Measurements from ENCODE around the gene NDUFA13.

DNA sequence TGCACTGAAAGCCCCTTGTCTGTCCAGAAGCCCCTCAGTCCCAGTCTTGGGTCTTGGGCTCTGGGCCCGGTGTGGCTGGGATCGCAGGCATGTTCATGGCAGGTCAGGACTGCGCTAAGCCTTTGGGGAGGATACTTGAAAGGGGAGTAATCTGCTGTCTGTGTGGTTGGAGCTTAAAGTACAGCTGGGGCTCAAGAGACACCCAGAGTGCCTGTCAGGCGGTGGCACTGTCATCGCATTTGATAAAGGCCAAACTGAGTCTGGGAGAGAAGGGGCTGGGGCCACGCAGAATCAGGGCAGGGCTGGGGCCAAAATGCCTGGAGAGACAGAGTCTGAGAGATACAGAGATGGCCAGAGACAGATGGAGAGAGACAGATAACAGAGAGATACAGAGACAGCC lies 17.8 kb downstream of the NDUFA13 start:
- TF ChIP-seq, protein P1, sequence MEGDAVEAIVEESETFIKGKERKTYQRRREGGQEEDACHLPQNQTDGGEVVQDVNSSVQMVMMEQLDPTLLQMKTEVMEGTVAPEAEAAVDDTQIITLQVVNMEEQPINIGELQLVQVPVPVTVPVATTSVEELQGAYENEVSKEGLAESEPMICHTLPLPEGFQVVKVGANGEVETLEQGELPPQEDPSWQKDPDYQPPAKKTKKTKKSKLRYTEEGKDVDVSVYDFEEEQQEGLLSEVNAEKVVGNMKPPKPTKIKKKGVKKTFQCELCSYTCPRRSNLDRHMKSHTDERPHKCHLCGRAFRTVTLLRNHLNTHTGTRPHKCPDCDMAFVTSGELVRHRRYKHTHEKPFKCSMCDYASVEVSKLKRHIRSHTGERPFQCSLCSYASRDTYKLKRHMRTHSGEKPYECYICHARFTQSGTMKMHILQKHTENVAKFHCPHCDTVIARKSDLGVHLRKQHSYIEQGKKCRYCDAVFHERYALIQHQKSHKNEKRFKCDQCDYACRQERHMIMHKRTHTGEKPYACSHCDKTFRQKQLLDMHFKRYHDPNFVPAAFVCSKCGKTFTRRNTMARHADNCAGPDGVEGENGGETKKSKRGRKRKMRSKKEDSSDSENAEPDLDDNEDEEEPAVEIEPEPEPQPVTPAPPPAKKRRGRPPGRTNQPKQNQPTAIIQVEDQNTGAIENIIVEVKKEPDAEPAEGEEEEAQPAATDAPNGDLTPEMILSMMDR (conservative IDR thresholded peaks at IDR 0.05 in 1 of 2, IDR thresholded peaks at IDR 0.05 in 1 of 2; ENCODE audit: extremely low read depth in 1 of 2, insufficient read depth in 1 of 2, low read depth in 1 of 2, low read length in 2 of 2): no peak
- TF ChIP-seq EZH2 (IDR thresholded peaks at IDR 0.05; ENCODE audit: borderline replicate concordance, low read length): no peak
